WTC11 (cell line): ENCODE data around the gene CYSTM1. TPM values are rescaled to one million over a fixed set of nuclear protein-coding genes. Genes with fewer than 3 reads are reported as not detected.

ENCODE experiments used
- ATAC-seq: fragments of 200-7000 bp; cut with Tn5 transposase; 2 replicates; pipeline ENCODE4 v1.10.0; 2021; ENCODE audit warnings: mild to moderate bottlenecking, moderate library complexity
- CTCF ChIA-PET: fragments of 300-600 bp; sonication (Branson Sonifier 250); formaldehyde crosslinking; loops from one replicate; lab custom pipeline; 2021; ENCODE audit warnings: antibody characterized with exemption; lab: Charles Lee
- POLR2A ChIA-PET: fragments of 350-600 bp; sonication (Branson Sonifier 250); formaldehyde crosslinking; loops from one replicate; lab custom pipeline; 2021; ENCODE audit warnings: antibody characterized with exemption; lab: Charles Lee
- DNase-seq: peaks from one replicate; pipeline ENCODE4 v3.0.0; 2021; ENCODE audit warnings: low spot score
- H3K27ac Mint-ChIP-seq: 2 replicates; pipeline ENCODE4 v1.8.0; 2021; ENCODE audit warnings: mixed read lengths
- H3K27me3 Mint-ChIP-seq: 2 replicates; pipeline ENCODE4 v1.8.0; 2021; ENCODE audit warnings: low read depth, mild to moderate bottlenecking, moderate library complexity, mixed read lengths
- H3K36me3 Mint-ChIP-seq: 2 replicates; pipeline ENCODE4 v1.8.0; 2021; ENCODE audit warnings: mixed read lengths
- H3K4me1 Mint-ChIP-seq: 2 replicates; pipeline ENCODE4 v1.8.0; 2022; ENCODE audit warnings: mixed read lengths
- H3K4me3 Mint-ChIP-seq: 2 replicates; pipeline ENCODE4 v1.8.0; 2021; ENCODE audit warnings: mild to moderate bottlenecking, moderate library complexity, mixed read lengths
- H3K9me3 Mint-ChIP-seq: 2 replicates; pipeline ENCODE4 v1.8.0; 2021; ENCODE audit warnings: mixed read lengths
- AFF4 ChIP-seq: sonication (generic); formaldehyde crosslinking; IDR thresholded peaks from 2 replicates; pipeline ENCODE4 v1.8.1; 2023; ENCODE audit warnings: mild to moderate bottlenecking, missing genetic modification reagents, borderline replicate concordance
- ARID4B ChIP-seq: sonication (generic); formaldehyde crosslinking; IDR thresholded peaks from 2 replicates; pipeline ENCODE4 v1.8.0; 2023; ENCODE audit warnings: missing genetic modification reagents, mild to moderate bottlenecking, borderline replicate concordance
- FOXJ3 ChIP-seq: sonication (generic); formaldehyde crosslinking; IDR thresholded peaks from 2 replicates; pipeline ENCODE4 v1.9.0; 2021; ENCODE audit warnings: missing genetic modification reagents, mild to moderate bottlenecking, borderline replicate concordance
- GTF2I ChIP-seq: fragments of 250-450 bp; sonication (Bioruptor Pico); conservative IDR thresholded peaks from 2 replicates; pipeline ENCODE4 v1.4.0; 2021; ENCODE audit warnings: mild to moderate bottlenecking
- IRF2 ChIP-seq: sonication (generic); formaldehyde crosslinking; IDR thresholded peaks from 2 replicates; pipeline ENCODE4 v1.8.0; 2022; ENCODE audit warnings: low read depth, missing genetic modification reagents, borderline replicate concordance
- MAX ChIP-seq: sonication (generic); formaldehyde crosslinking; IDR thresholded peaks from 2 replicates; pipeline ENCODE4 v1.8.0; 2022; ENCODE audit warnings: mild to moderate bottlenecking, missing genetic modification reagents
- MLX ChIP-seq: sonication (generic); formaldehyde crosslinking; IDR thresholded peaks from 2 replicates; pipeline ENCODE4 v1.8.1; 2023; ENCODE audit warnings: mild to moderate bottlenecking, missing genetic modification reagents, moderate library complexity
- NFE2L1 ChIP-seq: sonication (generic); formaldehyde crosslinking; IDR thresholded peaks from 2 replicates; pipeline ENCODE4 v1.8.1; 2023; ENCODE audit warnings: missing genetic modification reagents
- NR2C2 ChIP-seq: sonication (generic); formaldehyde crosslinking; IDR thresholded peaks from 2 replicates; pipeline ENCODE4 v1.8.0; 2022; ENCODE audit warnings: mild to moderate bottlenecking, missing genetic modification reagents
- OVOL2 ChIP-seq: fragments of 250-450 bp; sonication (Bioruptor Pico); IDR thresholded peaks from 2 replicates; pipeline ENCODE4 v1.9.0; 2021; ENCODE audit warnings: mild to moderate bottlenecking, borderline replicate concordance
- PRRX2 ChIP-seq: fragments of 250-450 bp; sonication (Bioruptor Pico); IDR thresholded peaks from 2 replicates; pipeline ENCODE4 v1.8.0; 2021; ENCODE audit warnings: mild to moderate bottlenecking
- SP1 ChIP-seq: sonication (generic); formaldehyde crosslinking; conservative IDR thresholded peaks from 2 replicates; pipeline ENCODE4 v1.8.1; 2022; ENCODE audit warnings: missing genetic modification reagents
- ZNF671 ChIP-seq: fragments of 250-450 bp; sonication (Bioruptor Pico); IDR thresholded peaks from 2 replicates; pipeline ENCODE4 v1.8.0; 2021; ENCODE audit warnings: mild to moderate bottlenecking
- total RNA-seq: library from RNA; stranded (reverse); gene quantifications from 3 replicates; pipeline ENCODE4 v1.2.3, GENCODE V29; 2021

Gene CYSTM1
- total RNA-seq, 1 experiment from 2014 or later, result 29.3 TPM

GRCh38 chr5:140165101-140165922 lies 9.7 kb upstream of the CYSTM1 start (continued):
- TF ChIP-seq ARID4B (CRISPR knock-in tag) (no peak), PRRX2 (CRISPR knock-in tag) (no peak)

- POLR2A ChIA-PET, result no interaction called here
- Mint-ChIP-seq H3K27me3 (peaks cover 8% of the 10 kb centered on the region; the same call in 1 of the 2 replicates), H3K4me1 (peaks cover 14% of the 10 kb centered on the region), H3K9me3 (no peaks in the 10 kb centered on the region), H3K27ac (no peak overlapping the region), H3K4me3 (no peak overlapping the region), H3K36me3 (no peaks in the 10 kb centered on the region)
- 0 out of 2 replicates have a peak, but pooled peaks have one; percentile 37 for ATAC-seq
- DNase-seq, result no peak
- CTCF ChIA-PET, result interaction anchor here (1.1 to 1.4 kb wide), 4 partner anchors 9 to 197 kb away, joined by 3 to 5 read pairs (median 3); partner anchors contain the start of gene CYSTM1
- no peak for TF ChIP-seq NFE2L1 (CRISPR knock-in tag)
- no peak for TF ChIP-seq GTF2I (CRISPR knock-in tag)
- TF ChIP-seq ARID4B (CRISPR knock-in tag), result no peak
- TF ChIP-seq MLX (CRISPR knock-in tag), result no peak
- TF ChIP-seq IRF2 (CRISPR knock-in tag), result no peak
- no peak for TF ChIP-seq ZNF671 (CRISPR knock-in tag)
- no peak for TF ChIP-seq MAX (CRISPR knock-in tag)
- TF ChIP-seq NR2C2, result no peak
- no peak for TF ChIP-seq SP1 (CRISPR knock-in tag)
- no peak for TF ChIP-seq AFF4 (CRISPR knock-in tag)
- TF ChIP-seq FOXJ3 (CRISPR knock-in tag), result no peak
- no peak for TF ChIP-seq OVOL2 (CRISPR knock-in tag)
Observed at GRCh38 chr5:140165923-140166270, 9.1 kb upstream of the CYSTM1 start.
